Keratinocyte (primary cell): ENCODE measurements around the gene RAD23A. TPM values are rescaled to one million over a fixed set of nuclear protein-coding genes. Genes with fewer than 3 reads are reported as not detected.
"Not testable (repeated sequence)": the region's sequence is repeated elsewhere in the genome, so short reads cannot be mapped to it uniquely, and the experiment has no call there.

ENCODE experiments used
- DNase-seq: peaks from one replicate; pipeline ENCODE4 v3.0.0-alpha.2; 2011; ENCODE audit warnings: low read depth, missing footprints, low spot score
- FAIRE-seq: peaks from 2 replicates; lab custom pipeline; 2011; peaks lifted over from hg19 to GRCh38; lab: Jason Lieb, UNC
- H2AFZ ChIP-seq: 2 replicates; pipeline ENCODE4 v1.6.0; 2012; ENCODE audit warnings: low read length, control low read depth, inconsistent platforms; ENCODE audit not compliant: control insufficient read depth
- H3K27ac ChIP-seq: 2 replicates; pipeline ENCODE4 v1.5.1; 2011; ENCODE audit warnings: low read length; ENCODE audit not compliant: control insufficient read depth, insufficient read depth
- H3K27me3 ChIP-seq: 3 replicates; pipeline ENCODE4 v1.6.0; 2011; ENCODE audit warnings: low read length; ENCODE audit not compliant: control insufficient read depth, insufficient read depth; ENCODE audit errors: extremely low read depth
- H3K36me3 ChIP-seq, 2 experiments: 2 replicates in 1 of 2; 3 replicates in 1 of 2; pipeline ENCODE4 v1.5.1; 2011; ENCODE audit warnings: low read length in 2 of 2, mild to moderate bottlenecking in 1 of 2; ENCODE audit not compliant: control insufficient read depth in 2 of 2, insufficient read depth in 2 of 2; ENCODE audit errors: extremely low read depth in 1 of 2
- H3K4me1 ChIP-seq: 3 replicates; pipeline ENCODE4 v1.5.1; 2011; ENCODE audit warnings: low read length; ENCODE audit not compliant: control insufficient read depth, insufficient read depth; ENCODE audit errors: extremely low read depth
- H3K4me2 ChIP-seq: 3 replicates; pipeline ENCODE4 v1.6.0; 2011; ENCODE audit warnings: low read depth, low read length; ENCODE audit not compliant: control insufficient read depth, insufficient read depth; ENCODE audit errors: extremely low read depth
- H3K4me3 ChIP-seq, 3 experiments: fragments of 200-600 bp in 1 of 3; sonication (generic) in 1 of 3; 2 replicates in 2 of 3; 3 replicates in 1 of 3; pipeline ENCODE4 v1.5.1; 2011 to 2016; ENCODE audit warnings: low read length in 3 of 3, mild to moderate bottlenecking in 3 of 3, control low read depth in 2 of 3, inconsistent platforms in 1 of 3, low read depth in 1 of 3, mixed read lengths in 1 of 3, mixed run types in 1 of 3, moderate library complexity in 1 of 3; ENCODE audit not compliant: control insufficient read depth in 2 of 3, insufficient read depth in 2 of 3; ENCODE audit errors: extremely low read depth in 1 of 3
- H3K79me2 ChIP-seq: 2 replicates; pipeline ENCODE4 v1.6.0; 2012; ENCODE audit warnings: low read length; ENCODE audit not compliant: control insufficient read depth, insufficient read depth
- H3K9ac ChIP-seq: 3 replicates; pipeline ENCODE4 v1.6.0; 2011; ENCODE audit warnings: low read length; ENCODE audit not compliant: control insufficient read depth, insufficient read depth; ENCODE audit errors: extremely low read depth
- H3K9me1 ChIP-seq: 3 replicates; pipeline ENCODE4 v1.6.0; 2011; ENCODE audit warnings: low read length; ENCODE audit not compliant: control insufficient read depth, insufficient read depth; ENCODE audit errors: extremely low read depth
- H3K9me3 ChIP-seq: 2 replicates; pipeline ENCODE4 v1.5.1; 2012; ENCODE audit warnings: low read depth, low read length; ENCODE audit not compliant: control insufficient read depth
- H4K20me1 ChIP-seq: 3 replicates; pipeline ENCODE4 v1.6.0; 2011; ENCODE audit warnings: low read length; ENCODE audit not compliant: control insufficient read depth, insufficient read depth; ENCODE audit errors: extremely low read depth
- EZH2 ChIP-seq: IDR thresholded peaks from one replicate; pipeline ENCODE4 v1.6.1; 2012; ENCODE audit warnings: inconsistent platforms, mild to moderate bottlenecking, low read length, moderate library complexity
- dilution Hi-C: fragments of 300-500 bp; cut with MboI; formaldehyde crosslinking; loops from one replicate; pipeline ENCODE4 v1.7.0; 2020; ENCODE audit warnings: low sequenced_read_pairs; ENCODE audit not compliant: extremely low pct_ligation_motif_present
- polyA plus RNA-seq, 5 experiments: library from polyadenylated mRNA; depleted of rRNA in 3 of 5; stranded (reverse) in 3 of 5; stranded (forward) in 1 of 5; unstranded in 1 of 5; fragments of >200 nt; gene quantifications; 1 replicate in 1 of 5; 2 replicates in 3 of 5; 3 replicates in 1 of 5; pipeline versions ENCODE4 v1.2.1 to v1.2.3, GENCODE V29; 2011 to 2012; ENCODE audit warnings: missing spikeins in 2 of 5, low read depth in 1 of 5, low replicate concordance in 1 of 5
- TF ChIP-seq, protein P1 (sequence below), 3 experiments: IDR thresholded peaks in 1 of 3; conservative IDR thresholded peaks in 1 of 3; optimal IDR thresholded peaks in 1 of 3; 2 replicates in 2 of 3; 3 replicates in 1 of 3; pipeline versions ENCODE3 to v1.5.1; 2011; ENCODE audit warnings: low read length in 3 of 3, mild to moderate bottlenecking in 3 of 3, moderate library complexity in 2 of 3, control low read depth in 1 of 3, inconsistent platforms in 1 of 3; ENCODE audit not compliant: insufficient read depth in 2 of 3; ENCODE audit errors: extremely low read depth in 1 of 3

Gene RAD23A
- polyA plus RNA-seq, 1 donor (not counting 4 experiments of a cell fraction or from before 2014, with no cell fraction given): 23.7 TPM

GRCh38 chr19:12955996-12956395 lies 10.3 kb downstream of the RAD23A start:
- Histone ChIP-seq H4K20me1 (no peaks in the 10 kb centered on the region), H3K9me3 (no peaks in the 10 kb centered on the region), H3K4me1 (peaks cover 26% of the 10 kb centered on the region), H3K27ac (peak overlapping the region; percentile 80), H3K27me3 (no peaks in the 10 kb centered on the region), H3K36me3 (peaks cover 18% of the 10 kb centered on the region in 2 experiments), H3K9me1 (peaks cover 2% of the 10 kb centered on the region), H3K79me2 (peaks cover 37% of the 10 kb centered on the region), H3K4me3 (peak overlapping the region; percentile 84 to 92 (median 89)), H3K4me2 (peak overlapping the region; percentile 93), H2AFZ (no peak overlapping the region), H3K9ac (peak overlapping the region; percentile 90)
- dilution Hi-C loops: no loop called here
- no peak for FAIRE-seq
- no peak for DNase-seq
- TF ChIP-seq, protein P1, sequence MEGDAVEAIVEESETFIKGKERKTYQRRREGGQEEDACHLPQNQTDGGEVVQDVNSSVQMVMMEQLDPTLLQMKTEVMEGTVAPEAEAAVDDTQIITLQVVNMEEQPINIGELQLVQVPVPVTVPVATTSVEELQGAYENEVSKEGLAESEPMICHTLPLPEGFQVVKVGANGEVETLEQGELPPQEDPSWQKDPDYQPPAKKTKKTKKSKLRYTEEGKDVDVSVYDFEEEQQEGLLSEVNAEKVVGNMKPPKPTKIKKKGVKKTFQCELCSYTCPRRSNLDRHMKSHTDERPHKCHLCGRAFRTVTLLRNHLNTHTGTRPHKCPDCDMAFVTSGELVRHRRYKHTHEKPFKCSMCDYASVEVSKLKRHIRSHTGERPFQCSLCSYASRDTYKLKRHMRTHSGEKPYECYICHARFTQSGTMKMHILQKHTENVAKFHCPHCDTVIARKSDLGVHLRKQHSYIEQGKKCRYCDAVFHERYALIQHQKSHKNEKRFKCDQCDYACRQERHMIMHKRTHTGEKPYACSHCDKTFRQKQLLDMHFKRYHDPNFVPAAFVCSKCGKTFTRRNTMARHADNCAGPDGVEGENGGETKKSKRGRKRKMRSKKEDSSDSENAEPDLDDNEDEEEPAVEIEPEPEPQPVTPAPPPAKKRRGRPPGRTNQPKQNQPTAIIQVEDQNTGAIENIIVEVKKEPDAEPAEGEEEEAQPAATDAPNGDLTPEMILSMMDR (optimal IDR thresholded peaks at IDR 0.05 in 1 of 3, IDR thresholded peaks at IDR 0.05 in 1 of 3, conservative IDR thresholded peaks at IDR 0.05 in 1 of 3; ENCODE audit: extremely low read depth in 1 of 3, insufficient read depth in 2 of 3, low read length in 3 of 3): no peak
- TF ChIP-seq EZH2: no peak

- Histone ChIP-seq H3K4me1 (peaks cover 26% of the 10 kb centered on the region), H3K27ac (peak within 1 kb of the TSS; percentile 80), H3K4me3 (peak within 1 kb of the TSS; percentile 84 to 92 (median 89)), H3K4me2 (peak within 1 kb of the TSS; percentile 93), H3K79me2 (peaks cover 37% of the 10 kb centered on the region), H3K9me3 (no peaks in the 10 kb centered on the region), H2AFZ (peak within 1 kb of the TSS; percentile 88), H3K9me1 (peaks cover 2% of the 10 kb centered on the region), H3K36me3 (peaks cover 14% of the 10 kb centered on the region in 2 experiments), H4K20me1 (no peaks in the 10 kb centered on the region), H3K27me3 (no peaks in the 10 kb centered on the region), H3K9ac (peak within 1 kb of the TSS; percentile 90)
- dilution Hi-C loops: no loop called here
- no peak for DNase-seq
- no peak for FAIRE-seq
- no peak for TF ChIP-seq EZH2
- TF ChIP-seq, protein P1 (optimal IDR thresholded peaks at IDR 0.05 in 1 of 3, IDR thresholded peaks at IDR 0.05 in 1 of 3, conservative IDR thresholded peaks at IDR 0.05 in 1 of 3; ENCODE audit: extremely low read depth in 1 of 3, insufficient read depth in 2 of 3, low read length in 3 of 3): no peak
These were observed 11.1 kb downstream of the RAD23A start, which contains the start of gene GADD45GIP1 for GRCh38 chr19:12956446-12957388. TSS of gene GADD45GIP1 (minus strand) at chr19:12957223. CDS start at chr19:12957212, 11 bp downstream.

GRCh38 chr19:12957389-12957952 lies 11.8 kb downstream of the RAD23A start:
- peak overlapping the region; percentile 90 for H3K9ac ChIP-seq
- peak overlapping the region; percentile 41 for H3K4me2 ChIP-seq
- H4K20me1 ChIP-seq, H3K9me1 ChIP-seq, dilution Hi-C loops, H3K9me3 ChIP-seq, DNase-seq, H3K27me3 ChIP-seq, FAIRE-seq: not testable (repeated sequence)
- peak overlapping the region; percentile 80 for H3K27ac ChIP-seq
- peak overlapping the region; percentile 84 to 92 (median 89) for H3K4me3 ChIP-seq
- peak overlapping the region; percentile 88 for H2AFZ ChIP-seq
- H3K4me1 ChIP-seq: peaks cover 26% of the 10 kb centered on the region
- H3K79me2 ChIP-seq: peaks cover 37% of the 10 kb centered on the region
- peaks cover 9 to 14% of the 10 kb centered on the region in 2 experiments for H3K36me3 ChIP-seq
